ENCODE data around the gene FMN1.

DNA sequence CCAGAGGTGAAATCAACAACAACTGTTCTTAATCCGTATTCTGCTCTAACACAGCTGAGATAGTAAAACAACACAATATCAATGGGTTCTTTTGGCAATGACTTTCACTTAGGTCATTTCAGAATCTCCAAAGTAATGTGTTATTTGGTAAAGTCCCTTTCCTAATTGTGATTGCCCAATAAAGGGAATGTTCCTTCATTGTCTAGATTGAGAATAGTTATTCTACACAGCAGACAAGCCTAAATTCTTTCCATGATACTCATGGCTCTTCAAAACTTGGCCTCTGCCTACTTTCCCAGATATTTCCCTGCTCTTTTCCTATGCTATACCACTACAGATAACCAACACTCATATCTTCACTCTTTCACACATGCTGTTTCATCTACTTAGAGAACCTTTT is 219.8 kb downstream of the FMN1 start:
- no peak for TF ChIP-seq EP300 (IDR thresholded peaks at IDR 0.05)
- TF ChIP-seq CTCF (IDR thresholded peaks at IDR 0.05): no peak
- TF ChIP-seq POLR2AphosphoS5 (IDR thresholded peaks at IDR 0.05): no peak

Data from upper lobe of left lung (tissue), 4 donors.